ENCODE measurements around the gene MINK1.

The MINK1 gene

DNA sequence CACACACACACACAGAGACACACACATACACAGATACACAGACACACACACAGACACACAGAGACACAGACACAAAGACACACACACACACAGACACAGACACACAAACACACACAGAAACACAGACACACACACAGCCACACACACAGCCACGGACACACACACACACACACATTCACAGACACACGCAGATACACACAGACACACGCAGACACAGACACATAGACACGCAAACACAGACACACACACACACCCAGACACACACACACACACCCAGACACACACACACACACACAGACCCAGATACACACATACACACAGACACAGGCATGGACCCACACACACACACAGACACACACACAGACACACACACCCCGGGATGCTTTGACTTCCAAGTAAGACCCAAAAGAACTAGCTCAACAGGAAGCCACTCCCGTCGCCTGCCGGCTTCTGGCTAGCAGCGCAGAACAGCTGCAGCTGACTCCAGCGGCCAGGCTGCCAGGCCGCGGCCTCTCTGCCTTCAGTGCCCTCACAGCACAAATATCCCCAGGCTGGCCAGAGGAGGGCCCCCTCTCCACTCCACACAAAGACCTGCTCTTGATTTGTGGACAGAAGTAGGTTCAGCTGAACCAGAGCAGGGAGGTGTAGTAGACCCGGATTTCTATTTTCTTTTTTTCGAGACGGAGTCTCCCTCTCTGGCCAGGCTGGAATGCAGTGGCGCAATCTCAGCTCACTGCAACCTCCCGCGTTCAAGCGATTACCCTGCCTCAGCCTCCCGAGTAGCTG lies 75.8 kb downstream of the MINK1 start (continued):
- TF ChIP-seq ZNF24 (tag by site-specific recombination; IDR thresholded peaks at IDR 0.05) (no peak), ZNF133 (tag by site-specific recombination; IDR thresholded peaks at IDR 0.05) (no peak), PRDM1 (tag by site-specific recombination; IDR thresholded peaks at IDR 0.05) (no peak), ZNF626 (tag by site-specific recombination; IDR thresholded peaks at IDR 0.05) (no peak), ZNF23 (tag by site-specific recombination; IDR thresholded peaks at IDR 0.05; ENCODE audit: borderline replicate concordance) (0 out of 2 replicates have a peak, but pooled peaks have one; percentile 24), ZNF292 (tag by site-specific recombination; IDR thresholded peaks at IDR 0.05; ENCODE audit: borderline replicate concordance, low read depth) (no peak), RBAK (tag by site-specific recombination; IDR thresholded peaks at IDR 0.05) (no peak), ZEB2 (tag by site-specific recombination; IDR thresholded peaks at IDR 0.05) (no peak), YY2 (tag by site-specific recombination; IDR thresholded peaks at IDR 0.05) (no peak), ZNF560 (tag by site-specific recombination; IDR thresholded peaks at IDR 0.05; ENCODE audit: borderline replicate concordance) (no peak), ZNF621 (tag by site-specific recombination; IDR thresholded peaks at IDR 0.05) (no peak), ZNF544 (tag by site-specific recombination; IDR thresholded peaks at IDR 0.05) (no peak), KLF16 (tag by site-specific recombination; IDR thresholded peaks at IDR 0.05) (no peak), ZNF521 (tag by site-specific recombination; IDR thresholded peaks at IDR 0.05) (no peak), HOXA7 (CRISPR knock-in tag; IDR thresholded peaks at IDR 0.05; ENCODE audit: borderline replicate concordance) (no peak), ZNF48 (tag by site-specific recombination; IDR thresholded peaks at IDR 0.05) (no peak), ZNF548 (tag by site-specific recombination; IDR thresholded peaks at IDR 0.05) (no peak)
- TF ChIP-seq, protein P1, sequence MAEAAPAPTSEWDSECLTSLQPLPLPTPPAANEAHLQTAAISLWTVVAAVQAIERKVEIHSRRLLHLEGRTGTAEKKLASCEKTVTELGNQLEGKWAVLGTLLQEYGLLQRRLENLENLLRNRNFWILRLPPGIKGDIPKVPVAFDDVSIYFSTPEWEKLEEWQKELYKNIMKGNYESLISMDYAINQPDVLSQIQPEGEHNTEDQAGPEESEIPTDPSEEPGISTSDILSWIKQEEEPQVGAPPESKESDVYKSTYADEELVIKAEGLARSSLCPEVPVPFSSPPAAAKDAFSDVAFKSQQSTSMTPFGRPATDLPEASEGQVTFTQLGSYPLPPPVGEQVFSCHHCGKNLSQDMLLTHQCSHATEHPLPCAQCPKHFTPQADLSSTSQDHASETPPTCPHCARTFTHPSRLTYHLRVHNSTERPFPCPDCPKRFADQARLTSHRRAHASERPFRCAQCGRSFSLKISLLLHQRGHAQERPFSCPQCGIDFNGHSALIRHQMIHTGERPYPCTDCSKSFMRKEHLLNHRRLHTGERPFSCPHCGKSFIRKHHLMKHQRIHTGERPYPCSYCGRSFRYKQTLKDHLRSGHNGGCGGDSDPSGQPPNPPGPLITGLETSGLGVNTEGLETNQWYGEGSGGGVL (tag by site-specific recombination; IDR thresholded peaks at IDR 0.05), result no peak
- TF ChIP-seq, protein P2, sequence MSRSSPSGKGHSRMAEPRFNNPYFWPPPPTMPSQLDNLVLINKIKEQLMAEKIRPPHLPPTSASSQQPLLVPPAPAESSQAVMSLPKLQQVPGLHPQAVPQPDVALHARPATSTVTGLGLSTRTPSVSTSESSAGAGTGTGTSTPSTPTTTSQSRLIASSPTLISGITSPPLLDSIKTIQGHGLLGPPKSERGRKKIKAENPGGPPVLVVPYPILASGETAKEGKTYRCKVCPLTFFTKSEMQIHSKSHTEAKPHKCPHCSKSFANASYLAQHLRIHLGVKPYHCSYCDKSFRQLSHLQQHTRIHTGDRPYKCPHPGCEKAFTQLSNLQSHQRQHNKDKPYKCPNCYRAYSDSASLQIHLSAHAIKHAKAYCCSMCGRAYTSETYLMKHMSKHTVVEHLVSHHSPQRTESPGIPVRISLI (tag by site-specific recombination; IDR thresholded peaks at IDR 0.05), result no peak
- TF ChIP-seq, protein P3, sequence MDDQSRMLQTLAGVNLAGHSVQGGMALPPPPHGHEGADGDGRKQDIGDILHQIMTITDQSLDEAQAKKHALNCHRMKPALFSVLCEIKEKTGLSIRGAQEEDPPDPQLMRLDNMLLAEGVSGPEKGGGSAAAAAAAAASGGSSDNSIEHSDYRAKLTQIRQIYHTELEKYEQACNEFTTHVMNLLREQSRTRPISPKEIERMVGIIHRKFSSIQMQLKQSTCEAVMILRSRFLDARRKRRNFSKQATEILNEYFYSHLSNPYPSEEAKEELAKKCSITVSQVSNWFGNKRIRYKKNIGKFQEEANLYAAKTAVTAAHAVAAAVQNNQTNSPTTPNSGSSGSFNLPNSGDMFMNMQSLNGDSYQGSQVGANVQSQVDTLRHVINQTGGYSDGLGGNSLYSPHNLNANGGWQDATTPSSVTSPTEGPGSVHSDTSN (CRISPR knock-in tag; IDR thresholded peaks at IDR 0.05), result no peak
- TF ChIP-seq, protein P4, sequence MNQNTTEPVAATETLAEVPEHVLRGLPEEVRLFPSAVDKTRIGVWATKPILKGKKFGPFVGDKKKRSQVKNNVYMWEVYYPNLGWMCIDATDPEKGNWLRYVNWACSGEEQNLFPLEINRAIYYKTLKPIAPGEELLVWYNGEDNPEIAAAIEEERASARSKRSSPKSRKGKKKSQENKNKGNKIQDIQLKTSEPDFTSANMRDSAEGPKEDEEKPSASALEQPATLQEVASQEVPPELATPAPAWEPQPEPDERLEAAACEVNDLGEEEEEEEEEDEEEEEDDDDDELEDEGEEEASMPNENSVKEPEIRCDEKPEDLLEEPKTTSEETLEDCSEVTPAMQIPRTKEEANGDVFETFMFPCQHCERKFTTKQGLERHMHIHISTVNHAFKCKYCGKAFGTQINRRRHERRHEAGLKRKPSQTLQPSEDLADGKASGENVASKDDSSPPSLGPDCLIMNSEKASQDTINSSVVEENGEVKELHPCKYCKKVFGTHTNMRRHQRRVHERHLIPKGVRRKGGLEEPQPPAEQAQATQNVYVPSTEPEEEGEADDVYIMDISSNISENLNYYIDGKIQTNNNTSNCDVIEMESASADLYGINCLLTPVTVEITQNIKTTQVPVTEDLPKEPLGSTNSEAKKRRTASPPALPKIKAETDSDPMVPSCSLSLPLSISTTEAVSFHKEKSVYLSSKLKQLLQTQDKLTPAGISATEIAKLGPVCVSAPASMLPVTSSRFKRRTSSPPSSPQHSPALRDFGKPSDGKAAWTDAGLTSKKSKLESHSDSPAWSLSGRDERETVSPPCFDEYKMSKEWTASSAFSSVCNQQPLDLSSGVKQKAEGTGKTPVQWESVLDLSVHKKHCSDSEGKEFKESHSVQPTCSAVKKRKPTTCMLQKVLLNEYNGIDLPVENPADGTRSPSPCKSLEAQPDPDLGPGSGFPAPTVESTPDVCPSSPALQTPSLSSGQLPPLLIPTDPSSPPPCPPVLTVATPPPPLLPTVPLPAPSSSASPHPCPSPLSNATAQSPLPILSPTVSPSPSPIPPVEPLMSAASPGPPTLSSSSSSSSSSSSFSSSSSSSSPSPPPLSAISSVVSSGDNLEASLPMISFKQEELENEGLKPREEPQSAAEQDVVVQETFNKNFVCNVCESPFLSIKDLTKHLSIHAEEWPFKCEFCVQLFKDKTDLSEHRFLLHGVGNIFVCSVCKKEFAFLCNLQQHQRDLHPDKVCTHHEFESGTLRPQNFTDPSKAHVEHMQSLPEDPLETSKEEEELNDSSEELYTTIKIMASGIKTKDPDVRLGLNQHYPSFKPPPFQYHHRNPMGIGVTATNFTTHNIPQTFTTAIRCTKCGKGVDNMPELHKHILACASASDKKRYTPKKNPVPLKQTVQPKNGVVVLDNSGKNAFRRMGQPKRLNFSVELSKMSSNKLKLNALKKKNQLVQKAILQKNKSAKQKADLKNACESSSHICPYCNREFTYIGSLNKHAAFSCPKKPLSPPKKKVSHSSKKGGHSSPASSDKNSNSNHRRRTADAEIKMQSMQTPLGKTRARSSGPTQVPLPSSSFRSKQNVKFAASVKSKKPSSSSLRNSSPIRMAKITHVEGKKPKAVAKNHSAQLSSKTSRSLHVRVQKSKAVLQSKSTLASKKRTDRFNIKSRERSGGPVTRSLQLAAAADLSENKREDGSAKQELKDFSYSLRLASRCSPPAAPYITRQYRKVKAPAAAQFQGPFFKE (tag by site-specific recombination; IDR thresholded peaks at IDR 0.05; ENCODE audit: borderline replicate concordance), result no peak
- TF ChIP-seq, protein P5, sequence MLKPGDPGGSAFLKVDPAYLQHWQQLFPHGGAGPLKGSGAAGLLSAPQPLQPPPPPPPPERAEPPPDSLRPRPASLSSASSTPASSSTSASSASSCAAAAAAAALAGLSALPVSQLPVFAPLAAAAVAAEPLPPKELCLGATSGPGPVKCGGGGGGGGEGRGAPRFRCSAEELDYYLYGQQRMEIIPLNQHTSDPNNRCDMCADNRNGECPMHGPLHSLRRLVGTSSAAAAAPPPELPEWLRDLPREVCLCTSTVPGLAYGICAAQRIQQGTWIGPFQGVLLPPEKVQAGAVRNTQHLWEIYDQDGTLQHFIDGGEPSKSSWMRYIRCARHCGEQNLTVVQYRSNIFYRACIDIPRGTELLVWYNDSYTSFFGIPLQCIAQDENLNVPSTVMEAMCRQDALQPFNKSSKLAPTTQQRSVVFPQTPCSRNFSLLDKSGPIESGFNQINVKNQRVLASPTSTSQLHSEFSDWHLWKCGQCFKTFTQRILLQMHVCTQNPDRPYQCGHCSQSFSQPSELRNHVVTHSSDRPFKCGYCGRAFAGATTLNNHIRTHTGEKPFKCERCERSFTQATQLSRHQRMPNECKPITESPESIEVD (tag by site-specific recombination; IDR thresholded peaks at IDR 0.05), result no peak
- TF ChIP-seq, protein P6, sequence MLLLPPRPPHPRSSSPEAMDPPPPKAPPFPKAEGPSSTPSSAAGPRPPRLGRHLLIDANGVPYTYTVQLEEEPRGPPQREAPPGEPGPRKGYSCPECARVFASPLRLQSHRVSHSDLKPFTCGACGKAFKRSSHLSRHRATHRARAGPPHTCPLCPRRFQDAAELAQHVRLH (tag by site-specific recombination; IDR thresholded peaks at IDR 0.05), result no peak
- TF ChIP-seq, protein P7, sequence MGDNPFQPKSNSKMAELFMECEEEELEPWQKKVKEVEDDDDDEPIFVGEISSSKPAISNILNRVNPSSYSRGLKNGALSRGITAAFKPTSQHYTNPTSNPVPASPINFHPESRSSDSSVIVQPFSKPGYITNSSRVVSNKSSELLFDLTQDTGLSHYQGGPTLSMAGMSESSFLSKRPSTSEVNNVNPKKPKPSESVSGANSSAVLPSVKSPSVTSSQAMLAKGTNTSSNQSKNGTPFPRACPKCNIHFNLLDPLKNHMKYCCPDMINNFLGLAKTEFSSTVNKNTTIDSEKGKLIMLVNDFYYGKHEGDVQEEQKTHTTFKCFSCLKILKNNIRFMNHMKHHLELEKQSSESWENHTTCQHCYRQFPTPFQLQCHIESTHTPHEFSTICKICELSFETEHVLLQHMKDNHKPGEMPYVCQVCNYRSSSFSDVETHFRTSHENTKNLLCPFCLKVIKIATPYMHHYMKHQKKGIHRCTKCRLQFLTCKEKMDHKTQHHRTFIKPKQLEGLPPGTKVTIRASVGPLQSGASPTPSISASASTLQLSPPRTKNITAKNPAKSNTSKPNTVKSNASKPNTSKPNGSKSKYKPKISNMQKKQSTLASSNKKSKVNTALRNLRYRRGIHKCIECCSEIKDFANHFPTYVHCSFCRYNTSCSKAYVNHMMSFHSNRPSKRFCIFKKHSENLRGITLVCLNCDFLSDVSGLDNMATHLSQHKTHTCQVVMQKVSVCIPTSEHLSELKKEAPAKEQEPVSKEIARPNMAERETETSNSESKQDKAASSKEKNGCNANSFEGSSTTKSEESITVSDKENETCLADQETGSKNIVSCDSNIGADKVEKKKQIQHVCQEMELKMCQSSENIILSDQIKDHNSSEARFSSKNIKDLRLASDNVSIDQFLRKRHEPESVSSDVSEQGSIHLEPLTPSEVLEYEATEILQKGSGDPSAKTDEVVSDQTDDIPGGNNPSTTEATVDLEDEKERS (tag by site-specific recombination; IDR thresholded peaks at IDR 0.05), result no peak
